HEK293 (cell line): ENCODE data around the gene MUC12.

ENCODE experiments used
- SALL2 ChIP-seq: fragments of 450-650 bp; formaldehyde crosslinking; IDR thresholded peaks from 2 replicates; pipeline ENCODE4 v1.5.0; 2017; ENCODE audit warnings: missing biosample characterization, mild to moderate bottlenecking, missing genetic modification characterization, borderline replicate concordance
- ZBTB7A ChIP-seq: fragments of 450-650 bp; formaldehyde crosslinking; IDR thresholded peaks from 2 replicates; pipeline ENCODE4 v1.5.1; 2016; ENCODE audit warnings: low read depth, missing biosample characterization, missing genetic modification characterization
- ZIC2 ChIP-seq: fragments of 450-650 bp; formaldehyde crosslinking; IDR thresholded peaks from 2 replicates; pipeline ENCODE4 v1.5.1; 2016; ENCODE audit warnings: missing biosample characterization, missing genetic modification characterization
- ZNF677 ChIP-seq: fragments of 450-650 bp; IDR thresholded peaks from 2 replicates; pipeline ENCODE4 v1.5.0; 2018; ENCODE audit warnings: missing biosample characterization, mild to moderate bottlenecking, missing genetic modification characterization, moderate library complexity

DNA sequence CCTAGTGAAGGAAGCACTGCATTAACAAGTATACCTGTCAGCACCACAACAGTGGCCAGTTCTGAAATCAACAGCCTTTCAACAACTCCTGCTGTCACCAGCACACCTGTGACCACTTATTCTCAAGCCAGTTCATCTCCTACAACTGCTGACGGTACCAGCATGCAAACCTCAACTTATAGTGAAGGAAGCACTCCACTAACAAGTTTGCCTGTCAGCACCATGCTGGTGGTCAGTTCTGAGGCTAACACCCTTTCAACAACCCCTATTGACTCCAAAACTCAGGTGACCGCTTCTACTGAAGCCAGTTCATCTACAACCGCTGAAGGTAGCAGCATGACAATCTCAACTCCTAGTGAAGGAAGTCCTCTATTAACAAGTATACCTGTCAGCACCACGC, 66.6 kb downstream of the MUC12 start:
- TF ChIP-seq ZNF677 (tag by site-specific recombination) (no peak), SALL2 (tag by site-specific recombination) (no peak), ZIC2 (tag by site-specific recombination) (no peak), ZBTB7A (no peak)
